Smooth muscle cell (in vitro differentiated cells): ENCODE data around the gene FAXDC2. TPM values are rescaled to one million over a fixed set of nuclear protein-coding genes. Genes with fewer than 3 reads are reported as not detected.
"Not testable (repeated sequence)": the region's sequence is repeated elsewhere in the genome, so short reads cannot be mapped to it uniquely, and the experiment has no call there.

Source experiments
- DNase-seq: peaks from one replicate; lab custom pipeline; 2025; ENCODE audit not compliant: unreplicated experiment; lab: John Stamatoyannopoulos, UW
- H2AFZ ChIP-seq: fragments of 200-600 bp; sonication (generic); 2 replicates; pipeline ENCODE4 v1.6.0; 2016; ENCODE audit warnings: antibody characterized with exemption, low read depth, mild to moderate bottlenecking
- H3F3A ChIP-seq: fragments of 200-600 bp; sonication (generic); 2 replicates; pipeline ENCODE4 v1.6.0; 2017; ENCODE audit warnings: antibody characterized with exemption, low read depth
- H3K27ac ChIP-seq: fragments of 200-600 bp; sonication (generic); 2 replicates; pipeline ENCODE4 v1.5.1; 2016; ENCODE audit warnings: low read depth, mild to moderate bottlenecking
- H3K27me3 ChIP-seq: fragments of 200-600 bp; sonication (generic); 2 replicates; pipeline ENCODE4 v1.6.1; 2016; ENCODE audit warnings: low read depth, mild to moderate bottlenecking
- H3K36me3 ChIP-seq: fragments of 200-600 bp; sonication (generic); 2 replicates; pipeline ENCODE4 v1.5.1; 2016; ENCODE audit warnings: low read depth
- H3K4me1 ChIP-seq: fragments of 200-600 bp; sonication (generic); 2 replicates; pipeline ENCODE4 v1.5.1; 2016; ENCODE audit warnings: low read depth
- H3K4me2 ChIP-seq: fragments of 200-600 bp; sonication (generic); 2 replicates; pipeline ENCODE4 v1.6.0; 2016; ENCODE audit warnings: mild to moderate bottlenecking
- H3K4me3 ChIP-seq: fragments of 200-600 bp; sonication (generic); 2 replicates; pipeline ENCODE4 v1.5.1; 2016; ENCODE audit warnings: mild to moderate bottlenecking
- H3K79me2 ChIP-seq: fragments of 200-600 bp; sonication (generic); 2 replicates; pipeline ENCODE4 v1.6.0; 2016; ENCODE audit warnings: low read depth, mild to moderate bottlenecking
- H3K9ac ChIP-seq: fragments of 200-600 bp; sonication (generic); 2 replicates; pipeline ENCODE4 v1.6.0; 2016; ENCODE audit warnings: low read depth
- H3K9me3 ChIP-seq: fragments of 200-600 bp; sonication (generic); replicated peaks from 2 replicates; pipeline ENCODE4 v1.5.1; 2016; ENCODE audit warnings: low read depth
- H4K20me1 ChIP-seq: fragments of 200-600 bp; sonication (generic); 2 replicates; pipeline ENCODE4 v1.6.0; 2016; ENCODE audit warnings: low read depth
- CTCF ChIP-seq: fragments of 200-600 bp; sonication (generic); IDR thresholded peaks from 2 replicates; pipeline ENCODE4 v1.5.1; 2017; ENCODE audit warnings: borderline replicate concordance, mild to moderate bottlenecking, antibody characterized with exemption; ENCODE audit not compliant: insufficient read depth, poor library complexity, severe bottlenecking
- WGBS: methylation state at CpG from one replicate; pipeline ENCODE4 v1.1.7; 2016; ENCODE audit warnings: low lambda C conversion rate; 5-methylcytosine and 5-hydroxymethylcytosine counted together
- polyA plus RNA-seq: library from polyadenylated mRNA; unstranded; fragments of >200 nt; fragmentation: Nextera tagmentation; extraction: Ambion mirVana; gene quantifications from 2 replicates; pipeline ENCODE4 v1.2.1, GENCODE V29; 2016
- total RNA-seq: library from RNA; depleted of rRNA; stranded (reverse); fragments of >200 nt; gene quantifications from 2 replicates; pipeline ENCODE4 v1.2.3, GENCODE V29; 2014

The FAXDC2 gene
- total and polyA plus RNA-seq, 2 experiments from 2014 or later: 2.0 to 2.5 TPM

DNA sequence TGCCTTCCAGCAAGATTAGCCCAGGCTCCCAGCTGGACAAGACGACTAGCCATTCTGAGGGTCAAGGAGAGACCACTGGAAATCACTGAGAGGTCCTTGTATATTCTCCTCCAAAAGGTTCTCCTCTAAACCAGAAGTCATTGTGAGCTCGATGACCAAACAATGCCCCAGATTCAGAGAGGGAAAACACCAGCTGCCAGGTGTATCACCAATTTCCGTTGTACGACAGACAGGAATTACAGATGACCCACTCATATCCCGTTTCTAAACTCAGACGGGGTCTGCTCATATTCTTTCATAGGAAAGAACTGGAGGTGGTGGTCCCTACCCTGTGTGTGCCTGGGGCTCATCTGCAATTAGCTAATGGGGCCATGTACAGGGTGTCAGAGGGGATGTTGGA is 14.2 kb downstream of the FAXDC2 start:
- Histone ChIP-seq H3K4me2 (no peak overlapping the region), H3K27me3 (no peaks in the 10 kb centered on the region), H3F3A (peaks cover 4% of the 10 kb centered on the region), H3K79me2 (no peaks in the 10 kb centered on the region), H3K36me3 (no peaks in the 10 kb centered on the region), H3K27ac (no peak overlapping the region), H3K4me3 (no peak overlapping the region), H2AFZ (no peak overlapping the region), H3K9me3 (no peaks in the 10 kb centered on the region), H4K20me1 (no peaks in the 10 kb centered on the region), H3K4me1 (no peaks in the 10 kb centered on the region), H3K9ac (no peak overlapping the region)
- no peak for TF ChIP-seq CTCF
- DNase-seq: no peak
- 93% methylated on average over 6 of the region's 6 CpGs for WGBS

- H2AFZ ChIP-seq, H3F3A ChIP-seq, DNase-seq, H3K27me3 ChIP-seq, H3K27ac ChIP-seq, H3K79me2 ChIP-seq, H3K36me3 ChIP-seq, H3K9ac ChIP-seq, H3K9me3 ChIP-seq, H4K20me1 ChIP-seq, H3K4me3 ChIP-seq, H3K4me1 ChIP-seq: not testable (repeated sequence)
- 93% methylated on average over 9 of the region's 9 CpGs for WGBS
- H3K4me2 ChIP-seq: peak overlapping the region; percentile 18
These were observed 14.7 kb downstream of the FAXDC2 start for GRCh38 chr5:154835701-154836052.

DNA sequence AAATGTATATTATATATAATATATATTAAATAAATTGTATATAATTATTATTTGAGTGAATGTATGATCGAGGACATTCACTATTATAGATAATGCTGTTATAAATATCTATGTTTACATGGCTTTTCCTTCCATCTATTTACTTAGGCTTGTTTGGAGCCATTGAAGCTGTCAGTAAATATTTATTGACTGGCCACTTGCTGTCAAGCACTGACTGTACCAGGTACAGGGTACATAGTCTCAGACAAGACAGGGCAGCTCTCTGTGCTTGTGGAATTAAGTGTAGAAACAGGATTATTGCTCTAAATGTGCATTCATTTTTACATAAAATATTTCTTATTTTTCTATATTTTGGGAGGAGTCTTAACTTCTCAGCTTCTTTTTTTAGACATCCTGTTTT is 16.4 kb downstream of the FAXDC2 start:
- Histone ChIP-seq H3K4me1 (no peaks in the 10 kb centered on the region), H3K27ac (no peak overlapping the region), H3K9me3 (no peaks in the 10 kb centered on the region), H3F3A (peaks cover 4% of the 10 kb centered on the region), H3K9ac (no peak overlapping the region), H3K4me3 (peak overlapping the region; percentile 8), H2AFZ (no peak overlapping the region), H3K36me3 (no peaks in the 10 kb centered on the region), H3K4me2 (no peak overlapping the region), H3K27me3 (no peaks in the 10 kb centered on the region), H3K79me2 (no peaks in the 10 kb centered on the region), H4K20me1 (no peaks in the 10 kb centered on the region)
- DNase-seq: no peak
- no peak for TF ChIP-seq CTCF
- 98% methylated on average over 1 of the region's 1 CpG for WGBS

DNA sequence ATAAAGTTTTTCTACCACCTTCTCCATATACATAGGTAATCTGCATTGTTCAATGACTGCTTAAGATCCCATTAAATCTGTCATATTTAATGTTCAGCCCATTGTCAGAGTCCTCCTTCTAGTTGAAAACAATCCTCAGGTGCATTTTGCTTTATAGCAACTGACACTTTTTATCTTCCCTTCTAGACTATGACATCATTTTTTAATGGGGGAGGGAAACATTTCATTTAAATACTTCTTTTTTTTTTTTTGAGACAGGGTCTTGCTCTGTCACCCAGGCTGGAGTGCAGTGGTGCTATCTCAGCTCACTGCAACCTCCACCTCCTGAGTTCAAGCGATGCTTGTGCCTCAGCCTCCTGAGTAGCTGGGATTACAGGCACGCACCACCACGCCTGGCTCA is 17.6 kb downstream of the FAXDC2 start:
- H3K9ac ChIP-seq, H3K4me3 ChIP-seq, H2AFZ ChIP-seq, H3K36me3 ChIP-seq, H3F3A ChIP-seq, H3K27ac ChIP-seq, H3K9me3 ChIP-seq, H3K79me2 ChIP-seq, DNase-seq, H4K20me1 ChIP-seq, H3K27me3 ChIP-seq, H3K4me1 ChIP-seq, H3K4me2 ChIP-seq: not testable (repeated sequence)
- 100% methylated on average over 3 of the region's 3 CpGs for WGBS

DNA sequence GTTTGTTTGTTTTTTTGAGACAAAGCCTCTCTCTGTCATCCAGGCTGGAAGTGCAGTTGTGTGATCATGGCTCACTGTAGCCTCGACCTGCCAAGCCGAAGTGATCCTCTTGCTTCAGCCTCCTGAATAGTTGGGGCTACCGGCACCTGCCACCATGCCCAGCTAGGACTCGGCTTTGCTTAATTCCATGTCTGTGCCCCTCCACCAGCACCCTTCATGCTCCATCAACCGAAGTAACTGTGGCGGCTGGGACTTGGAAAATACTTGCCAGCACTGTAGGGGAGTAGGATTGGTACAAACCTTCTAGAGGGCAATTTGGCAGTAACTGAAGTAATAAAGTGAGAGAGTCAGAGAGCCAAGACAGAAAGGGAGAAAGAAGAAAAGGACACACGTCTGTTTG is 19.0 kb downstream of the FAXDC2 start:
- Histone ChIP-seq H3F3A (peaks cover 4% of the 10 kb centered on the region), H3K36me3 (no peaks in the 10 kb centered on the region), H3K9me3 (no peaks in the 10 kb centered on the region), H3K27ac (no peak overlapping the region), H3K4me3 (no peak overlapping the region), H3K9ac (no peak overlapping the region), H4K20me1 (no peaks in the 10 kb centered on the region), H2AFZ (no peak overlapping the region), H3K4me2 (no peak overlapping the region), H3K4me1 (no peaks in the 10 kb centered on the region), H3K79me2 (no peaks in the 10 kb centered on the region), H3K27me3 (no peaks in the 10 kb centered on the region)
- no peak for TF ChIP-seq CTCF
- no peak for DNase-seq
- 95% methylated on average over 7 of the region's 7 CpGs for WGBS
